Measurements from ENCODE around the gene IRF2. TPM values are rescaled to one million over a fixed set of nuclear protein-coding genes. Genes with fewer than 3 reads are reported as not detected.
A peak's percentile ranks its signal among the peaks of the same experiment; 100 is the strongest.

Gene IRF2
- total RNA-seq, 1 donor from 2014 or later = 27.6 TPM

DNA sequence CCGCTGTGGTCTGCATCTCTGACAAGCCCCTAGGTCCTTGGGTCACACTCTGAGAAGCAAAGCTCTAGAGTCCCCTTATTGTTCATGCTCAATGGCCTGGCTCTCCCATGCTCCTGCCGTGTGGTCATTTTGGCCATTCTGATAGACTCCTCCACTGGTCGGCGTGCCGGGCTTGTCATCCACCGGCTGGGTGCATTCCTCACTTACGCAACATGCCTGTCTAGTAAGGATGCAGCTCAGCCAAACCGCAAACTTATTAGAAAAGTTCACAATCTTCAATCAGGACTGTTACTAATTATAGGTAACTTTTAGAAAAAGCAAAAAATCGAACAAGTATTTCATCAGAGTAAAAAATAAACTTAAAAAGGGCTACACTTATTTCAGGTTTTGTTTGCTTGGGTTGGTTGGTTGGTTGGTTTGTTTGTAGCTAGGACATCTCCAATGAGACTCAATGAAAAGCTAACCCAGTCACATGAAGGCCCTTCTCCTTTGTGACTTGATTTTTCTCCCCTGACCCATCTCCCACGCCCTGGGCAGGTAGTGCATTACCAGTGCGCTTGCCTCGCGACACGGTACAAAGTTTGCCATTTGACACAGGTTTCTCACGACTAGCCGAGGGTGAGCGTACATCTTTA is 41.0 kb downstream of the IRF2 start:
- no peak overlapping the region for H3K4me3 Mint-ChIP-seq (ENCODE audit: unreplicated experiment)
- DNase-seq (ENCODE audit: low spot score) = no peak
- peaks cover 30% of the 10 kb centered on the region for H3K4me1 Mint-ChIP-seq (ENCODE audit: unreplicated experiment)
- peak overlapping the region; percentile 40 for H3K27ac Mint-ChIP-seq (ENCODE audit: unreplicated experiment)
- peaks cover 4% of the 10 kb centered on the region for H3K27me3 Mint-ChIP-seq (ENCODE audit: unreplicated experiment)
- H3K36me3 Mint-ChIP-seq (ENCODE audit: low read depth, unreplicated experiment) = peaks cover 11% of the 10 kb centered on the region
- TF ChIP-seq, protein P1, sequence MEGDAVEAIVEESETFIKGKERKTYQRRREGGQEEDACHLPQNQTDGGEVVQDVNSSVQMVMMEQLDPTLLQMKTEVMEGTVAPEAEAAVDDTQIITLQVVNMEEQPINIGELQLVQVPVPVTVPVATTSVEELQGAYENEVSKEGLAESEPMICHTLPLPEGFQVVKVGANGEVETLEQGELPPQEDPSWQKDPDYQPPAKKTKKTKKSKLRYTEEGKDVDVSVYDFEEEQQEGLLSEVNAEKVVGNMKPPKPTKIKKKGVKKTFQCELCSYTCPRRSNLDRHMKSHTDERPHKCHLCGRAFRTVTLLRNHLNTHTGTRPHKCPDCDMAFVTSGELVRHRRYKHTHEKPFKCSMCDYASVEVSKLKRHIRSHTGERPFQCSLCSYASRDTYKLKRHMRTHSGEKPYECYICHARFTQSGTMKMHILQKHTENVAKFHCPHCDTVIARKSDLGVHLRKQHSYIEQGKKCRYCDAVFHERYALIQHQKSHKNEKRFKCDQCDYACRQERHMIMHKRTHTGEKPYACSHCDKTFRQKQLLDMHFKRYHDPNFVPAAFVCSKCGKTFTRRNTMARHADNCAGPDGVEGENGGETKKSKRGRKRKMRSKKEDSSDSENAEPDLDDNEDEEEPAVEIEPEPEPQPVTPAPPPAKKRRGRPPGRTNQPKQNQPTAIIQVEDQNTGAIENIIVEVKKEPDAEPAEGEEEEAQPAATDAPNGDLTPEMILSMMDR (IDR thresholded peaks at IDR 0.05; ENCODE audit: unreplicated experiment) = no peak
- H3K9me3 Mint-ChIP-seq (ENCODE audit: unreplicated experiment) = no peaks in the 10 kb centered on the region

DNA sequence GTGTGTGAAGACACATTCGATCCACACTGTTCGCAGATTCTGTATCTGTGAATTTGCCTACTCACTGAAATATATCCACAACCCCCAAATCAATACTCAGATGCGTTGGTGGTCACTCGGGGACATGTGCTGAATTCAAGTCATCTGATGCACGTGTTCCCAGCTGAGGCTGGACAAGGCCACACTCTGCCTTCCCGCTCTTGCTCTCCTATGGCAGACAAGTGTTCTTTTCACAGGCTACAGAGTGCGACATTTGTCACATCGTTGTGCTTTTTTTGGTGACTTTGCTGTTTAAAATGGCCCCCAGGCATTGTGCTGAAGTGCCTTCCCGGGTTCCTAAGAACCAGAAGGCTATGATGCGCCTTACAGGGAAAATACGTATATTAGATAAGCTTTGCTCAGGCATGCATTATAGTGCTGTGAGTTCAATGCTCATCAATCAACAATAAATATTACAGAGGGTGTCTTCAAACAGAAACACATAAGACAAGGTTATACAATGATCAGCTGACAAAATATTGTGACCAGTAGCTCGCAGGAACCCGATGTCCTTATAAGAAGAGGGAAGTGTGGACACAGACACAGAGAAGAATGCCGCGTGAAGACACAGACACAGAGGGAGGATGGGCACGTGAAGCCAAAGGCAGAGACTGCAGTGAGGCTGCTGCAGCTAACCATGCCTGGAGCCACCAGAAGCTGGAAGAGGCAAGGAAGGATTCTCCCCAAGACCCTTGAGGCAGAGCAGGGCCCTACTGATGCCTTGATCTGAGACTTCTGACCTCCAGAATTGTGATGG is 42.0 kb downstream of the IRF2 start:
- no peak for DNase-seq (ENCODE audit: low spot score)
- Mint-ChIP-seq H3K27ac (ENCODE audit: unreplicated experiment) (no peak overlapping the region), H3K9me3 (ENCODE audit: unreplicated experiment) (no peaks in the 10 kb centered on the region), H3K36me3 (ENCODE audit: low read depth, unreplicated experiment) (peaks cover 16% of the 10 kb centered on the region), H3K4me3 (ENCODE audit: unreplicated experiment) (peak overlapping the region; percentile 14), H3K27me3 (ENCODE audit: unreplicated experiment) (peaks cover 4% of the 10 kb centered on the region), H3K4me1 (ENCODE audit: unreplicated experiment) (peaks cover 24% of the 10 kb centered on the region)
- TF ChIP-seq, protein P1 (IDR thresholded peaks at IDR 0.05; ENCODE audit: unreplicated experiment) = no peak

DNA sequence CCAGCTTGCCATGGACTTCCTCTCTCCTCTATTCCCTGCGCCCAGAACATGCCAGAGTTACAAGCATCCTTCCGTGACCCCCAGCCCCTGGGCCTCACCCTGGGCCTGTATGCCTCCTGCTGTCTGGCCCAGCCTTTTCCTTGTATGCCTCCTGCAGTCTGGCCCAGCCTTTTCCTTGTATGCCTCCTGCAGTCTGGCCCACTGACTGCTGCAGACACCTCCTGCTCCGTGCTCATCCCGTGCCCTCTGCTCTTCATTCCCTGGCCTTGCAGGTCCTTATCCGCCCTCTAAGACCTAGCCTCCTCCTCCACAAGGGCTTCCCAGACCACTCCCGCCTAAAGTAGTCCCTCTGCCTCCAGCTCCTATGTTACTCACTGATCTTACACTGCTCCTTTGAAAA is 44.2 kb downstream of the IRF2 start:
- Mint-ChIP-seq H3K36me3 (ENCODE audit: low read depth, unreplicated experiment) (peaks cover 23% of the 10 kb centered on the region), H3K4me1 (ENCODE audit: unreplicated experiment) (peaks cover 22% of the 10 kb centered on the region), H3K27ac (ENCODE audit: unreplicated experiment) (peak overlapping the region; percentile 5), H3K27me3 (ENCODE audit: unreplicated experiment) (peaks cover 4% of the 10 kb centered on the region), H3K4me3 (ENCODE audit: unreplicated experiment) (no peak overlapping the region), H3K9me3 (ENCODE audit: unreplicated experiment) (no peaks in the 10 kb centered on the region)
- DNase-seq (ENCODE audit: low spot score) = no peak
- TF ChIP-seq, protein P1 (IDR thresholded peaks at IDR 0.05; ENCODE audit: unreplicated experiment) = no peak

DNA sequence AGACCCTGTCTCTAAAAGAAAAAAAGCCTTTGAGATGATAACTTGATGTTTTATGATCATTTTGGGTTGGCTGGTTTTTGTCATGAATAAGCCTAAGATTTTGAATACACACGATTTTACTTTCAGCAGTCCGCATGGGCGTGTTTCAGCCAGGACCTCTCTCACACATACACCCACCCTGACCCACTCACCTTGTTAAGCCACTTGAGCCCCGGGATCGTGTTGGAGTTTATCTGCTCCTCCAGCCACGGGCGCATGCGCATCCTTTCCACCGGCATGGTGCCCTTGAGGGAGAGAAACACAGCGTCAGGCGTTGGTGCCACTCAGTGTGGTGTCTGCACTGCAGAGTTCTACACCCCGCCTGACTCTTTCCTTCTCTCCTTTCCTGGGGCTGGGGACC is 45.6 kb downstream of the IRF2 start:
- H3K4me3 Mint-ChIP-seq (ENCODE audit: unreplicated experiment) = no peak overlapping the region
- H3K27ac Mint-ChIP-seq (ENCODE audit: unreplicated experiment) = no peak overlapping the region
- H3K27me3 Mint-ChIP-seq (ENCODE audit: unreplicated experiment) = peaks cover 4% of the 10 kb centered on the region
- TF ChIP-seq, protein P1 (IDR thresholded peaks at IDR 0.05; ENCODE audit: unreplicated experiment) = no peak
- peaks cover 22% of the 10 kb centered on the region for H3K4me1 Mint-ChIP-seq (ENCODE audit: unreplicated experiment)
- peaks cover 37% of the 10 kb centered on the region for H3K36me3 Mint-ChIP-seq (ENCODE audit: low read depth, unreplicated experiment)
- H3K9me3 Mint-ChIP-seq (ENCODE audit: unreplicated experiment) = no peaks in the 10 kb centered on the region
- no peak for DNase-seq (ENCODE audit: low spot score)

DNA sequence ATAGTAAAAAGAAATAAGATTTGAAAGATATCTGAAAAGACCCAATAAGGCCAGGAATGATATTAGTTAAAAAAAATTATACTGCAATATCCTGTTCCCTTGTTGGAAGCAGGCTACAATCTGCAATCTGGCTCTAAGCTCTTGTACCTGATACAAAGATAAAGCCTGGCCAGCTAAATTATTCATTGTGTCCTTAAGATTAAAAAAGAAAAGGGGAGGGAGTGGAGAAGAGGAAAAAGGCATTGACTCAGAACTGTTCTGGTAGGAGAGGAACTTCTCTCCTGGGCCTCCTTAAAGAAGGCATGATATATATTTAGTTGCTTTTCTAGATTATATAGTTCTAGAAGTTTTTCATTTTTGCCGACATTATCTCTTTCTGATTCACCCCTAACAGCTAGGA is 46.7 kb downstream of the IRF2 start:
- Mint-ChIP-seq H3K36me3 (ENCODE audit: low read depth, unreplicated experiment) (peaks cover 45% of the 10 kb centered on the region), H3K4me1 (ENCODE audit: unreplicated experiment) (peaks cover 20% of the 10 kb centered on the region), H3K9me3 (ENCODE audit: unreplicated experiment) (no peaks in the 10 kb centered on the region), H3K27me3 (ENCODE audit: unreplicated experiment) (peaks cover 4% of the 10 kb centered on the region), H3K27ac (ENCODE audit: unreplicated experiment) (peak overlapping the region; percentile 3), H3K4me3 (ENCODE audit: unreplicated experiment) (peak overlapping the region; percentile 15)
- TF ChIP-seq, protein P1 (IDR thresholded peaks at IDR 0.05; ENCODE audit: unreplicated experiment) = no peak
- DNase-seq (ENCODE audit: low spot score) = no peak
